Measurements from ENCODE around the gene SLC4A7.

Gene SLC4A7

DNA sequence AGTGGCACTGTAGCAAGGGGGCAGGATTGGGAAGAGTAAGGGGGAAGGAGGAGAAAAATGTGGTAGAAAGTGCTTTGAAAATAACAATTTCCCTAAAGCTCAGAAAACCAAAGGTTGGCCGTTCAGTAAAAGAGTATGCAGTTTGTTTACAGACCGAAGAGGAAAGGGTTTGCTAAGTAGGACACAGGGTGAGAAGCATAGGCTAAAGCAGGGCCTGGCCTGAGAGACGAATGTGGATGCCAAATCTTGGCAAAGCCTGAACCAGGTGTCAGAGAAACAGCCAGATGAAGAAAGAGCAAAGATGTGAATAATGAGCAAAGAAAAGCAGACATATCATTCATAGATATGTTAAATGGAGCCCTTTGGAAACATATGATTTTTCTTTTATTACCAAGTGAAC lies 132.1 kb downstream of the SLC4A7 start:
- Histone ChIP-seq H3K27me3 (ENCODE audit: insufficient read depth, poor library complexity, severe bottlenecking) (no peaks in the 10 kb centered on the region), H3K4me3 (replicated peaks; ENCODE audit: insufficient read depth, low read length) (no peak overlapping the region), H3K27ac (replicated peaks) (no peak overlapping the region)
- TF ChIP-seq, protein P1, sequence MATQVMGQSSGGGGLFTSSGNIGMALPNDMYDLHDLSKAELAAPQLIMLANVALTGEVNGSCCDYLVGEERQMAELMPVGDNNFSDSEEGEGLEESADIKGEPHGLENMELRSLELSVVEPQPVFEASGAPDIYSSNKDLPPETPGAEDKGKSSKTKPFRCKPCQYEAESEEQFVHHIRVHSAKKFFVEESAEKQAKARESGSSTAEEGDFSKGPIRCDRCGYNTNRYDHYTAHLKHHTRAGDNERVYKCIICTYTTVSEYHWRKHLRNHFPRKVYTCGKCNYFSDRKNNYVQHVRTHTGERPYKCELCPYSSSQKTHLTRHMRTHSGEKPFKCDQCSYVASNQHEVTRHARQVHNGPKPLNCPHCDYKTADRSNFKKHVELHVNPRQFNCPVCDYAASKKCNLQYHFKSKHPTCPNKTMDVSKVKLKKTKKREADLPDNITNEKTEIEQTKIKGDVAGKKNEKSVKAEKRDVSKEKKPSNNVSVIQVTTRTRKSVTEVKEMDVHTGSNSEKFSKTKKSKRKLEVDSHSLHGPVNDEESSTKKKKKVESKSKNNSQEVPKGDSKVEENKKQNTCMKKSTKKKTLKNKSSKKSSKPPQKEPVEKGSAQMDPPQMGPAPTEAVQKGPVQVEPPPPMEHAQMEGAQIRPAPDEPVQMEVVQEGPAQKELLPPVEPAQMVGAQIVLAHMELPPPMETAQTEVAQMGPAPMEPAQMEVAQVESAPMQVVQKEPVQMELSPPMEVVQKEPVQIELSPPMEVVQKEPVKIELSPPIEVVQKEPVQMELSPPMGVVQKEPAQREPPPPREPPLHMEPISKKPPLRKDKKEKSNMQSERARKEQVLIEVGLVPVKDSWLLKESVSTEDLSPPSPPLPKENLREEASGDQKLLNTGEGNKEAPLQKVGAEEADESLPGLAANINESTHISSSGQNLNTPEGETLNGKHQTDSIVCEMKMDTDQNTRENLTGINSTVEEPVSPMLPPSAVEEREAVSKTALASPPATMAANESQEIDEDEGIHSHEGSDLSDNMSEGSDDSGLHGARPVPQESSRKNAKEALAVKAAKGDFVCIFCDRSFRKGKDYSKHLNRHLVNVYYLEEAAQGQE (IDR thresholded peaks at IDR 0.05; ENCODE audit: insufficient replicate concordance, low read depth) = no peak
- TF ChIP-seq, protein P2, sequence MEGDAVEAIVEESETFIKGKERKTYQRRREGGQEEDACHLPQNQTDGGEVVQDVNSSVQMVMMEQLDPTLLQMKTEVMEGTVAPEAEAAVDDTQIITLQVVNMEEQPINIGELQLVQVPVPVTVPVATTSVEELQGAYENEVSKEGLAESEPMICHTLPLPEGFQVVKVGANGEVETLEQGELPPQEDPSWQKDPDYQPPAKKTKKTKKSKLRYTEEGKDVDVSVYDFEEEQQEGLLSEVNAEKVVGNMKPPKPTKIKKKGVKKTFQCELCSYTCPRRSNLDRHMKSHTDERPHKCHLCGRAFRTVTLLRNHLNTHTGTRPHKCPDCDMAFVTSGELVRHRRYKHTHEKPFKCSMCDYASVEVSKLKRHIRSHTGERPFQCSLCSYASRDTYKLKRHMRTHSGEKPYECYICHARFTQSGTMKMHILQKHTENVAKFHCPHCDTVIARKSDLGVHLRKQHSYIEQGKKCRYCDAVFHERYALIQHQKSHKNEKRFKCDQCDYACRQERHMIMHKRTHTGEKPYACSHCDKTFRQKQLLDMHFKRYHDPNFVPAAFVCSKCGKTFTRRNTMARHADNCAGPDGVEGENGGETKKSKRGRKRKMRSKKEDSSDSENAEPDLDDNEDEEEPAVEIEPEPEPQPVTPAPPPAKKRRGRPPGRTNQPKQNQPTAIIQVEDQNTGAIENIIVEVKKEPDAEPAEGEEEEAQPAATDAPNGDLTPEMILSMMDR (IDR thresholded peaks at IDR 0.05; ENCODE audit: insufficient read depth, low read length) = no peak
- no peak for TF ChIP-seq POLR2AphosphoS5 (IDR thresholded peaks at IDR 0.05; ENCODE audit: low read depth)
- no peak for TF ChIP-seq GABPA (IDR thresholded peaks at IDR 0.05; ENCODE audit: low read depth)
- DNase-seq (ENCODE audit: low read depth in 1 of 2, low spot score in 1 of 2) = no peak

DNA sequence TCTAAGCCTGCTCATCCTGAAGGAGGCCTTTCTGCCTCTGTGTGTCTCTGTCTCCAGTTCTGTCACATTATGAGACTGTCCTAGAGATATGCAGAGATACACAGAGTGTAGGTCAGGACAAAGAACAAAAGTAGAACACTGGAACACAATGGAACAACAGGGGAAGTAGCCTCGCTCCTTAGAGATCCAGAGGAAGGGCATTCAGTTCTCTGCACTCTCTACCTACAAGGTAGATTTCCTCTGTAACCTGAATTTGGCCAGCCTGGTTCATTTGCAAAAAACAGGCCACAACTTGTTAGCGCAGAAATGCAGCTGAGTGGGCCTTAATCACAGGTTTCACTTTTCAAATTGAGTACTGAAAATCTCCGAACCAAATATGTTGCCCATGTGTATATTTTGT lies 134.4 kb downstream of the SLC4A7 start:
- no peak for DNase-seq (ENCODE audit: low read depth in 1 of 2, low spot score in 1 of 2)
- Histone ChIP-seq H3K27ac (replicated peaks) (no peak overlapping the region), H3K4me3 (replicated peaks; ENCODE audit: insufficient read depth, low read length) (no peak overlapping the region), H3K27me3 (ENCODE audit: insufficient read depth, poor library complexity, severe bottlenecking) (no peaks in the 10 kb centered on the region)
- no peak for TF ChIP-seq GABPA (IDR thresholded peaks at IDR 0.05; ENCODE audit: low read depth)
- no peak for TF ChIP-seq POLR2AphosphoS5 (IDR thresholded peaks at IDR 0.05; ENCODE audit: low read depth)

DNA sequence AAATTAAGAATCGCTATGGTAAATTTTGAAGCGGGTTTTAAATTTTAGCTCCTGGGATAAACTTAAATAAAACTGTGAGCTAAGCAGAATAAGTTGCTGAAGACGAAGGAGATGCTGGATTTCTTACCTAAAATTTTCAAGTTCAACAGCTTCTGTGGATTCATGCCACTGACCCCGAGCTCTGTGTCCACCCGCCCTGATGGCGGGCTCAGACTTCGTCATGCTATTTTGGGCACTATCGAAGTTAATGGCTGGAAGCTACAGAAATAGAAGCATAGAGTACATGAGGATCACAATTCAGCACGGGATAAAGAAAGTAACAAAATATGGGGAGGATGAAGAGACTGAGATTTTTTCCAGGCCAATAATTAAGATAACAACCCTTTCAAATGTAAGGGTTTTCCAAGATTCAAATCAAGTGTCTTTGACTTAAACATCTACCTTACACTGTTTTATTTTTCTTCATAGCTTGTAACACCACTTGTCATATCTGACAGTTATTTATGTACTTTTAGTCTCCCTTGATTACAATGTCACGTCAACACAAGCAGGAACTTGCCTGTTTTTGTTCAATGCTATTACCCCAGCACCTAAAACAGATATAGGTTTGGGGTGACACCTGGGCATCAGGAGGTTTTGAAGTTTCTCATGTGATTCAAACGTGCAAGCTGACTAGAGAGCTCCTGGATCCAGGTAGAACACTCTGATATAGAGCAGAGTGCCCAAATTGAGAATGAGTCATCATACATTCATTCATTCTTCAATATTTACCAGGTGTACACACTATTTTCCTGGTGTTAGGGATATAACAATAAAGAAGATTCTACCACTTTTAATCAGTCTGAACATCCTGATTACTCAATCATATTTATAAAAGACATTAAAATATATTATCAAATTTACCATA lies 138.0 kb downstream of the SLC4A7 start:
- Histone ChIP-seq H3K27me3 (ENCODE audit: insufficient read depth, poor library complexity, severe bottlenecking) (no peaks in the 10 kb centered on the region), H3K4me3 (replicated peaks; ENCODE audit: insufficient read depth, low read length) (no peak overlapping the region), H3K27ac (replicated peaks) (peak overlapping the region; percentile 46)
- TF ChIP-seq, protein P2 (IDR thresholded peaks at IDR 0.05; ENCODE audit: insufficient read depth, low read length) = no peak
- no peak for TF ChIP-seq GABPA (IDR thresholded peaks at IDR 0.05; ENCODE audit: low read depth)
- DNase-seq (ENCODE audit: low read depth in 1 of 2, low spot score in 1 of 2) = no peak

DNA sequence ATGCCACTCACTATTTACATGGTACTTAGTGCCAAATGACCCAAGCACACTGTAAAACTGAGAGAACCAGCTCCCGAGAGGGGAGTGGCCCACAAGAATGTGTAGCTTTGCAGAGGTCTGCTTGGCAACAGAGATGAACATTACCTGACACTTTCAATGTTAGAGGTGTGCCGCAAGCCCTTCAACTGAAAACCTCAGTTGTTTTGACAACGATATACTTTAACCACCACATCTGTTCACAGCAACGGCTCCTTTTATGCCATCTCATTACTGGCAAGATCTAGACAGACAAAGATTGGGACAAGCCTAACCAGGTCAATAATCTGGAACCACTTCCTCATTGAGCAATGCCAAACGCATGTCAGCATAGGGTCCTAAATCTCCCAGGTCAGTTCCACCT lies 138.7 kb downstream of the SLC4A7 start:
- peak overlapping the region; percentile 46 for H3K27ac ChIP-seq (replicated peaks)
- DNase-seq (ENCODE audit: low read depth in 1 of 2, low spot score in 1 of 2) = peak in 1 of 2 experiments; percentile 69
- peak; percentile 51; the same call in 1 of the 2 replicates for TF ChIP-seq POLR2AphosphoS5 (IDR thresholded peaks at IDR 0.05; ENCODE audit: low read depth)
- TF ChIP-seq, protein P1 (IDR thresholded peaks at IDR 0.05; ENCODE audit: insufficient replicate concordance, low read depth) = no peak
- TF ChIP-seq GABPA (IDR thresholded peaks at IDR 0.05; ENCODE audit: low read depth) = no peak
- TF ChIP-seq, protein P2 (IDR thresholded peaks at IDR 0.05; ENCODE audit: insufficient read depth, low read length) = no peak
- peak; percentile 80 for TF ChIP-seq SPI1 (IDR thresholded peaks at IDR 0.05; ENCODE audit: borderline replicate concordance, low read depth)
- H3K4me3 ChIP-seq (replicated peaks; ENCODE audit: insufficient read depth, low read length) = no peak overlapping the region
- no peaks in the 10 kb centered on the region for H3K27me3 ChIP-seq (ENCODE audit: insufficient read depth, poor library complexity, severe bottlenecking)

All from HL-60 (cell line).